ENCODE data around the gene CAMK2D. TPM values are rescaled to one million over a fixed set of nuclear protein-coding genes. Genes with fewer than 3 reads are reported as not detected.

CAMK2D gene
- polyA plus RNA-seq, 1 donor, result 198 TPM

GRCh38 chr4:113682730-113683537 is 78.6 kb downstream of the CAMK2D start:
- DNase-seq, result no peak

GRCh38 chr4:113678641-113679040 is 82.9 kb downstream of the CAMK2D start:
- DNase-seq, result no peak

GRCh38 chr4:113677325-113677724 is 84.2 kb downstream of the CAMK2D start:
- no peak for DNase-seq

- DNase-seq, result no peak
These were observed 85.5 kb downstream of the CAMK2D start for GRCh38 chr4:113675731-113676697.

GRCh38 chr4:113674733-113675132 is 86.8 kb downstream of the CAMK2D start:
- DNase-seq, result no peak

- no peak for DNase-seq
These were observed 87.3 kb downstream of the CAMK2D start for GRCh38 chr4:113674251-113674650.

GRCh38 chr4:113673450-113673849 is 88.1 kb downstream of the CAMK2D start:
- DNase-seq, result no peak

- DNase-seq, result no peak
These were observed 95.0 kb downstream of the CAMK2D start for GRCh38 chr4:113666386-113667114.

- DNase-seq, result no peak
These were observed 96.5 kb downstream of the CAMK2D start for GRCh38 chr4:113665036-113665435.

GRCh38 chr4:113662581-113662980 is 99.0 kb downstream of the CAMK2D start:
- no peak for DNase-seq

- no peak for DNase-seq
These were observed 102.4 kb downstream of the CAMK2D start for GRCh38 chr4:113659127-113659526.

GRCh38 chr4:113657586-113658233 is 103.8 kb downstream of the CAMK2D start:
- DNase-seq, result no peak

- DNase-seq, result no peak
These were observed 107.7 kb downstream of the CAMK2D start for GRCh38 chr4:113653871-113654270.

- DNase-seq, result no peak
These were observed 115.1 kb downstream of the CAMK2D start for GRCh38 chr4:113646442-113646822.

- no peak for DNase-seq
These were observed 115.6 kb downstream of the CAMK2D start for GRCh38 chr4:113645771-113646441.

GRCh38 chr4:113645288-113645687 is 116.2 kb downstream of the CAMK2D start:
- DNase-seq, result no peak

- DNase-seq, result no peak
These were observed 117.1 kb downstream of the CAMK2D start for GRCh38 chr4:113644398-113644797.

- DNase-seq, result no peak
These were observed 118.0 kb downstream of the CAMK2D start for GRCh38 chr4:113643505-113643904.

- DNase-seq, result no peak
These were observed 120.5 kb downstream of the CAMK2D start for GRCh38 chr4:113641025-113641431.

- DNase-seq, result no peak
These were observed 122.2 kb downstream of the CAMK2D start for GRCh38 chr4:113639326-113639725.

GRCh38 chr4:113638562-113638832 is 123.0 kb downstream of the CAMK2D start:
- DNase-seq, result no peak
